ENCODE data around the gene CEACAM16. TPM values are rescaled to one million over a fixed set of nuclear protein-coding genes. Genes with fewer than 3 reads are reported as not detected.
A peak's percentile ranks its signal among the peaks of the same experiment; 100 is the strongest.

Gene CEACAM16
- total and polyA plus RNA-seq, 9 of the 15 experiments (the other 6 are each of a cell fraction or from before 2014, with no cell fraction given), result not detected

- TF ChIP-seq CTCF (IDR thresholded peaks at IDR 0.05 in 2 of 3, conservative IDR thresholded peaks at IDR 0.05 in 1 of 3; ENCODE audit: insufficient read depth in 2 of 3, low read depth in 1 of 3, low read length in 3 of 3), result 0 out of 6 replicates have a peak, but pooled peaks of 1 of the 3 experiments have one; percentile 27
Observed at GRCh38 chr19:44740351-44740824, 41.4 kb downstream of the CEACAM16 start (continued).

DNA sequence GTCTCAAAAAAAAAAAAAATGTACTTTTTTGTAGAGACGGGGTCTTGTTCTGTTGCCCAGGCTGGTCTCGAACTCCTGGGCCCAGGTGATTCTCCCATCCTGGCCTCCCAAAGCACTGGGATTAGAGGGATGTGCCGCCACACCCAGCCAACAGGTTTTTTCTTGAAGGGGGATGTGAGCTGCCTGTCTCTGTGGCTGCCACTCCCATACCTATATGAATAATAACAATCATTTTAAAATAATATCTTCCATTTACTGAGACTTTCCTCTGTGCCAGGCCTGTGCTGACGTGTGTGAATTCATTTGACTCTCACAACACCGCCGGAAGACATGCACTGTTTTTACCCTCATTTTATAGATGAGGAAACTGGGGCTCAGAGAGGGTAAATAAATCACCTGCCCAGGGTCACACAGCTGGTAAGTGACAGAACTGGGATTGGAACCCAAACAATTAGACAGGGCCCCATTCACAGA, 42.3 kb downstream of the CEACAM16 start:
- H3K9me1 ChIP-seq (ENCODE audit: control insufficient read depth, insufficient read depth, low read length), result no peaks in the 10 kb centered on the region
- no peak overlapping the region for H3K4me3 ChIP-seq
- no peak overlapping the region; a peak in 1 of 4 replicates for H3K9ac ChIP-seq (ENCODE audit: insufficient read depth in 1 of 2, low read depth in 2 of 2, low read length in 2 of 2)
- no peaks in the 10 kb centered on the region for H3K36me3 ChIP-seq (ENCODE audit: control insufficient read depth, insufficient read depth, low read length)
- POLR2A ChIA-PET, result interaction anchor here (0.7 to 1.0 kb wide), 3 partner anchors 9 to 29 kb away, joined by 3 to 4 read pairs (median 3); no protein-coding TSS in a partner anchor
- in situ Hi-C loops (cut with MboI) (no loop called here), intact Hi-C loops (cut with micrococcal nuclease) (no loop called here)
- peak overlapping the region; percentile 76; the same call in 2 of the 3 replicates for H3K27ac ChIP-seq (ENCODE audit: extremely low read depth, low read depth, low read length)
- DNase-seq (ENCODE audit: extremely low read depth in 1 of 4, low spot score in 3 of 4), result no peak
- no peak for ATAC-seq
- H3K4me1 ChIP-seq (replicated peaks in 1 of 2; ENCODE audit: control insufficient read depth in 2 of 2, insufficient read depth in 2 of 2, low read length in 2 of 2), result peaks cover 22% of the 10 kb centered on the region in 2 experiments
- no peaks in the 10 kb centered on the region for H3K79me2 ChIP-seq (ENCODE audit: control insufficient read depth, insufficient read depth, low read length)
- H3K4me2 ChIP-seq (ENCODE audit: insufficient read depth, low read length), result peak overlapping the region; percentile 27; the same call in 1 of the 2 replicates
- CTCF ChIA-PET (ENCODE audit: low intra/inter-chr PET ratio), result no interaction called here
- 0 out of 2 replicates have a peak overlapping the region, but pooled peaks have one; percentile 36 for H2AFZ ChIP-seq (ENCODE audit: low read depth, low read length)
- TF ChIP-seq RBM25 (IDR thresholded peaks at IDR 0.05; ENCODE audit: low read depth, low read length, severe bottlenecking), result peak; percentile 26
- no peak for TF ChIP-seq ZNF584 (CRISPR knock-in tag; IDR thresholded peaks at IDR 0.05; ENCODE audit: low read depth)
- H4K20me1 ChIP-seq (replicated peaks; ENCODE audit: control insufficient read depth, insufficient read depth, low read length), result no peaks in the 10 kb centered on the region
- H3K27me3 ChIP-seq (ENCODE audit: control insufficient read depth in 2 of 2, insufficient read depth in 2 of 2, low read length in 2 of 2), result no peaks in the 10 kb centered on the region
- no peak for FAIRE-seq
- 73% methylated on average over 6 of the region's 6 CpGs for WGBS (ENCODE audit: insufficient coverage, low coverage, missing lambda C conversion rate)
- no peaks in the 10 kb centered on the region for H3K9me3 ChIP-seq (replicated peaks; ENCODE audit: control insufficient read depth, insufficient read depth, low read depth, low read length)
- BruUV-seq (replicated peaks), result no TSS peak
